ENCODE results near the gene TAB2. TPM values are rescaled to one million over a fixed set of nuclear protein-coding genes. Genes with fewer than 3 reads are reported as not detected.

The TAB2 gene
- total RNA-seq, 3 donors from 2014 or later = 63.3 to 91.0 (median 75.8) TPM

- H3K9me3 ChIP-seq = no peaks in the 10 kb centered on the region
- TF ChIP-seq POLR2A (IDR thresholded peaks at IDR 0.05) (no peak), POLR2AphosphoS5 (IDR thresholded peaks at IDR 0.05) (no peak), CTCF (IDR thresholded peaks at IDR 0.05) (no peak)
- no peak within 1 kb of the TSS for H3K4me3 ChIP-seq
- peaks cover 5% of the 10 kb centered on the region for H3K36me3 ChIP-seq
- no peak for DNase-seq (ENCODE audit: low spot score in 2 of 2)
- no peaks in the 10 kb centered on the region for H3K4me1 ChIP-seq
- intact Hi-C loops (cut with DNase I; ENCODE audit: low total_unique reads) = no loop called here
- no peak within 1 kb of the TSS for H3K27ac ChIP-seq
- no peaks in the 10 kb centered on the region for H3K27me3 ChIP-seq
These were observed 82.5 kb downstream of the TAB2 start, which contains the start of gene SUMO4 for GRCh38 chr6:149400050-149400449. Gene SUMO4 (plus strand): TSS chr6:149400262. CDS start chr6:149400392, 130 bp downstream.

DNA sequence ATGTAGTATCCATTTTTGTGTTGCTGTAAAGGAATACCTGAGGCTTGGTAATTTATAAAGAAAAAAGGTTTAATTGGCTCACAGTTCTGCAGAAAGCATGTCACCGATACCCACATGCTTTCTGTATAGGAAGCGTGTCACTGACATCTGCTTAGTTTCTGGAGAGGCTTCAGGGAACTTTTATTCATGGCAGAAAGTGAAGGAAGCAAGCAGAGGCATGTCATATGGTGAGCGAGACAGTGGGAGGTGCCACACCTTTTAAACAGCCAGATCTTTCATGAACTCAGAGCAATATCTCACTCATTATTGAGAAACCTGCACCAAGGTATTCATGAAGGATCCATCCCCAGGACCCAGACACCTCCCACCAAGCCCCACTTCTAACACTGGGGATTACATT lies 86.0 kb downstream of the TAB2 start:
- no peak overlapping the region for H3K27ac ChIP-seq
- intact Hi-C loops (cut with DNase I; ENCODE audit: low total_unique reads) = no loop called here
- TF ChIP-seq POLR2A (IDR thresholded peaks at IDR 0.05) (no peak), CTCF (IDR thresholded peaks at IDR 0.05) (no peak), POLR2AphosphoS5 (IDR thresholded peaks at IDR 0.05) (no peak)
- DNase-seq (ENCODE audit: low spot score in 2 of 2) = no peak
- no peaks in the 10 kb centered on the region for H3K27me3 ChIP-seq
- H3K9me3 ChIP-seq = no peaks in the 10 kb centered on the region
- H3K4me1 ChIP-seq = no peaks in the 10 kb centered on the region
- H3K4me3 ChIP-seq = no peak overlapping the region
- no peaks in the 10 kb centered on the region for H3K36me3 ChIP-seq

- H3K9me3 ChIP-seq = no peaks in the 10 kb centered on the region
- TF ChIP-seq POLR2AphosphoS5 (IDR thresholded peaks at IDR 0.05) (no peak), CTCF (IDR thresholded peaks at IDR 0.05) (no peak)
- H3K4me3 ChIP-seq = no peak overlapping the region
- DNase-seq (ENCODE audit: low spot score in 2 of 2) = no peak
- no peaks in the 10 kb centered on the region for H3K4me1 ChIP-seq
- H3K27me3 ChIP-seq = no peaks in the 10 kb centered on the region
- intact Hi-C loops (cut with DNase I; ENCODE audit: low total_unique reads) = no loop called here
- no peak overlapping the region for H3K27ac ChIP-seq
- H3K36me3 ChIP-seq = no peaks in the 10 kb centered on the region
These were observed 88.6 kb downstream of the TAB2 start for GRCh38 chr6:149405823-149406765.

- no peaks in the 10 kb centered on the region for H3K27me3 ChIP-seq
- no peaks in the 10 kb centered on the region for H3K9me3 ChIP-seq
- TF ChIP-seq POLR2A (IDR thresholded peaks at IDR 0.05) (no peak), POLR2AphosphoS5 (IDR thresholded peaks at IDR 0.05) (no peak), CTCF (IDR thresholded peaks at IDR 0.05) (no peak)
- no peaks in the 10 kb centered on the region for H3K4me1 ChIP-seq
- H3K4me3 ChIP-seq = no peak overlapping the region
- intact Hi-C loops (cut with DNase I; ENCODE audit: low total_unique reads) = no loop called here
- DNase-seq (ENCODE audit: low spot score in 2 of 2) = no peak
- no peak overlapping the region for H3K27ac ChIP-seq
- no peaks in the 10 kb centered on the region for H3K36me3 ChIP-seq
These were observed 92.1 kb downstream of the TAB2 start for GRCh38 chr6:149409617-149410016.

- H3K4me1 ChIP-seq = no peaks in the 10 kb centered on the region
- intact Hi-C loops (cut with DNase I; ENCODE audit: low total_unique reads) = no loop called here
- H3K27me3 ChIP-seq = no peaks in the 10 kb centered on the region
- H3K27ac ChIP-seq = no peak overlapping the region
- H3K4me3 ChIP-seq = no peak overlapping the region
- TF ChIP-seq POLR2A (IDR thresholded peaks at IDR 0.05) (no peak), CTCF (IDR thresholded peaks at IDR 0.05) (no peak), POLR2AphosphoS5 (IDR thresholded peaks at IDR 0.05) (no peak)
- no peaks in the 10 kb centered on the region for H3K36me3 ChIP-seq
- no peak for DNase-seq (ENCODE audit: low spot score in 2 of 2)
- H3K9me3 ChIP-seq = no peaks in the 10 kb centered on the region
These were observed 93.0 kb downstream of the TAB2 start for GRCh38 chr6:149410557-149410956.
